Activated T-cell treated with anti-CD3 and anti-CD28 coated beads, Interleukin-2, amount 50 U/mL, for 1 hour (primary cell): ENCODE data around the gene DCST2.
"Not testable (repeated sequence)": the region's sequence is repeated elsewhere in the genome, so short reads cannot be mapped to it uniquely, and the experiment has no call there.

ENCODE experiments used
- DNase-seq: peaks from one replicate; pipeline ENCODE4 v3.0.0-alpha.2; 2020

The DCST2 gene

GRCh38 chr1:154995301-154995983 lies 38.1 kb downstream of the DCST2 start:
- DNase-seq, result not testable (repeated sequence)

- DNase-seq, result no peak
These were observed 39.0 kb downstream of the DCST2 start for GRCh38 chr1:154994591-154994990.

- DNase-seq, result no peak
These were observed 39.4 kb downstream of the DCST2 start for GRCh38 chr1:154994269-154994587.

GRCh38 chr1:154993572-154994268 lies 39.9 kb downstream of the DCST2 start, which contains the start of gene LENEP:
Gene LENEP, plus strand, starts transcription at chr1:154993586. Its CDS starts 22 bp downstream, at chr1:154993608.
- no peak for DNase-seq

GRCh38 chr1:154992721-154993571 lies 40.6 kb downstream of the DCST2 start:
- no peak for DNase-seq

GRCh38 chr1:154990276-154990675 lies 43.3 kb downstream of the DCST2 start:
- DNase-seq, result no peak

GRCh38 chr1:154989195-154989860 lies 44.3 kb downstream of the DCST2 start:
- DNase-seq, result no peak

GRCh38 chr1:154988058-154988954 lies 45.3 kb downstream of the DCST2 start:
- no peak for DNase-seq

GRCh38 chr1:154987326-154987725 lies 46.3 kb downstream of the DCST2 start:
- DNase-seq, result no peak

- not testable (repeated sequence) for DNase-seq
These were observed 46.8 kb downstream of the DCST2 start for GRCh38 chr1:154986736-154987135.

- DNase-seq, result no peak
These were observed 49.7 kb downstream of the DCST2 start for GRCh38 chr1:154983776-154984466.

GRCh38 chr1:154982897-154983648 lies 50.5 kb downstream of the DCST2 start, which contains the start of gene FLAD1:
Gene FLAD1, plus strand, starts transcription at chr1:154983344. Its CDS starts 351 bp downstream, at chr1:154983695.
- DNase-seq, result peak; percentile 89

GRCh38 chr1:154982341-154982740 lies 51.2 kb downstream of the DCST2 start:
- no peak for DNase-seq

GRCh38 chr1:154978360-154978759 lies 55.2 kb downstream of the DCST2 start:
- no peak for DNase-seq

GRCh38 chr1:154977762-154978161 lies 55.8 kb downstream of the DCST2 start:
- DNase-seq, result not testable (repeated sequence)

GRCh38 chr1:154975409-154976059 lies 58.0 kb downstream of the DCST2 start:
- peak; percentile 54 for DNase-seq

GRCh38 chr1:154974808-154975408 lies 58.7 kb downstream of the DCST2 start:
- DNase-seq, result no peak

GRCh38 chr1:154974102-154974807 lies 59.3 kb downstream of the DCST2 start, which contains the start of gene CKS1B:
Gene CKS1B, plus strand, starts transcription at chr1:154974681. Its CDS starts 65 bp downstream, at chr1:154974746.
- DNase-seq, result peak; percentile 95
